GM18867 (cell line): ENCODE results near the gene RGL1.

Experiments used
- ATAC-seq: cut with Tn5 transposase; IDR thresholded peaks from one replicate; pipeline ENCODE4 v1.9.1; 2021; ENCODE audit warnings: mild to moderate bottlenecking, moderate library complexity; ENCODE audit not compliant: unreplicated experiment

The RGL1 gene

GRCh38 chr1:183911285-183911684, 106.4 kb downstream of the RGL1 start:
- ATAC-seq = peak; percentile 71

DNA sequence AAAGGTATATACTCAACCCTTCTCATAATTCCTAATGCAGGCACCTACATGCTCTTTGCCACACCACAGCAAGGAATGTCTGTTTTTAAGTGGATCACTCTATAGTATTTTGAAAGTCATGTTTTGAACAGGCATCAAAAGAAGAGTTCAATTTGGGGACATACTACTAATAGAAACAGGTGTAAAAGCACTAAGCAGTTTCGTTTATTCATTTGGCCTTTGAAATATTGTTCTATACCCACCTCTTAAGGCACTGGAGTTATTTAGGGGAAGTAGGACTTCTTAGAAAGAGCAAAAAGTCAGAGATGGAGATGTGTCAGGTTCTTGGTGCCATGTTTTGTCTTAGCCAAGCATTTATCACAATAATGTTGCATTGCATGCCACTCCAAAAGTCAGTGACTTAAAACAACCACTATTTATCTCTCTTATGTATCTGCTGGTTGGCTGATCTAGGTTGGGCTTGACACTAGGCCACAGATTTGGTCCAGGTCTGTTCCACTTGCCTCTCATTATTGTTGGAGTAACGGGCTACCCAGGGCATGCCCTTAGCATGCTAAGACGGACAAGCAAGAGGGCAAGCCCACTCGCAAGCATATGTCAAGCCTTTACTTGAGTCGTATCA, 107.5 kb downstream of the RGL1 start:
- ATAC-seq = peak; percentile 61

GRCh38 chr1:183913567-183913993, 108.7 kb downstream of the RGL1 start:
- no peak for ATAC-seq

GRCh38 chr1:183914276-183914675, 109.4 kb downstream of the RGL1 start:
- no peak for ATAC-seq

GRCh38 chr1:183914891-183915290, 110.0 kb downstream of the RGL1 start:
- no peak for ATAC-seq

GRCh38 chr1:183915625-183916510, 110.9 kb downstream of the RGL1 start:
- peak; percentile 49 for ATAC-seq

GRCh38 chr1:183916574-183916973, 111.7 kb downstream of the RGL1 start:
- no peak for ATAC-seq

DNA sequence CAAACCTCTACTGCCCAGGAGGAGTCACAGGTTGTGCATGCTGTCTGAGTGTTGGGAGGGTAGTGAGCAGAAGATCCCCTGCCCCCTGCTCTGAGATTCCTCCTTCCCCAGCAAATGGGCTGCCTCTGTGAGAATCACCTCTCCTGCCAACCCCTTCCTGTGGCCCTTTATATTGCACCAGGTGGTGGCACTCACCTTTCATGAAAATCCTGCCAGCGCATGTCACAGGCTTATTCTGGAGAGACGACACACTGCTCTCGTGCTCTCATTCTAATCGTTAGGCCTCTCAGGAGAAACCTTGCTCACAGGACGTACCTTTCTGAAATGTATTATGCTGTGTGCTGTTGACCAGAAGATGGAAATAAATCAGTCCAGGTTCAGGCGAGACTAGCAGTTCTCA, 113.7 kb downstream of the RGL1 start:
- ATAC-seq = no peak

- ATAC-seq = no peak
Observed at GRCh38 chr1:183920651-183921050, 115.7 kb downstream of the RGL1 start.

DNA sequence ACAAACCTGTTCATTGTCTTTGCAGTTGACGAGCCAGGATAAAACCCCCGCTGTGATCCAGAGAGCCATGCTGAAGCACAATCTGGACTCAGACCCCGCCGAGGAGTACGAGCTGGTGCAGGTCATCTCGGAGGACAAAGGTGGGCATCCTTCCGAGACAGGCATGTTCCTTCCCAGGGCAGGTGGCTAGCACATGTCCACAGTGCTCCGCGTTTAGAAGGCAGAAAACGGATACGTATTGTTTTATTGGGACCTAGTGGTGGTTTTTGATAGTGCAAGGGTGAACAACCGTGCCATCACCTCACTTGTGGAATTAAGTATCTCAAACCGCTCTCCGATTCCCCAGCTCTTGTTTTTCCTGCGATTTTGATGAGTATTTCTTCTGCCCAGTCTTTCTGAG, 117.3 kb downstream of the RGL1 start:
- ATAC-seq = no peak

- no peak for ATAC-seq
Observed at GRCh38 chr1:183925947-183926346, 121.0 kb downstream of the RGL1 start.

DNA sequence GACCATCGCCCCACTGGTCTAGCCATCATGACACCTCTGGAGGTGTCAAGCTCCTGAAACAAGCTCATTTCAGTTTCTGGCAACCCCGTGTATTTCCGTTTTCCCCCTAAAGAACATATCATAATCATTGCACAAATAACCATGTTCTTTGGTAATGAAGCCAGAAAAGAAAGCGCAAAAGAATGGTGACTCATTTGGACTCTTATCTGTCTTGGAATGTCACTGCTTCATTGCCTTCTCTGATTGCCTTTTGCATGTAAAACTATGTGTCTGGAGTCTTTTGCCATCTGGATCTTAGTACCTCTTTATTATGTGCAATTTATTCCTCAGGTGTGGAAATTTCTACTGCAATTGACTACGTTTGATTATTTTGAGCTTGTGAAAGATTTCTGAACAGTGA, 122.1 kb downstream of the RGL1 start:
- ATAC-seq = no peak

- no peak for ATAC-seq
Observed at GRCh38 chr1:183931646-183932271, 126.8 kb downstream of the RGL1 start.

GRCh38 chr1:183932412-183932811, 127.5 kb downstream of the RGL1 start:
- ATAC-seq = no peak

GRCh38 chr1:183933528-183934179, 128.7 kb downstream of the RGL1 start:
- ATAC-seq = no peak

GRCh38 chr1:183934314-183934713, 129.4 kb downstream of the RGL1 start:
- no peak for ATAC-seq

- ATAC-seq = no peak
Observed at GRCh38 chr1:183936009-183936408, 131.1 kb downstream of the RGL1 start.

DNA sequence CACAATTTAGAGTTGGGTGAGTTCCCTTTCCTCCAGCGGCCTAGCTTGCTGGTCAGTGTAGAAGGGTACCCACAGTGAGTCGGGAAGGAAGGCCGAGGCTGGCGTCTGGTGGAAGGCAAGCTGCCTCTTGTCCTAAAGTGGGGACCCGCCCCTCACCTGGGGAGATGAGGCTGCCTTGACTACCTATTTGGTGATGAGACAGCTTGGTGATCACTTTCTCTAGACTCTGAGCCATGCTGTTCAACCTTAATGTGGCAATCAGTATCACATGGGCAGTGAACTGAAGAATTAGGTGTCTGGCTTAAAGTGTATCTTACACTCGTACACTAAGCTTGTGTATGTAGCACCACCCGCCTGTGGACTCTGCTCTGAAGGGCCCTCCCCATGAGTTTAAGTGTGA, 131.9 kb downstream of the RGL1 start:
- ATAC-seq = no peak

GRCh38 chr1:183937611-183938010, 132.7 kb downstream of the RGL1 start:
- no peak for ATAC-seq

- ATAC-seq = no peak
Observed at GRCh38 chr1:183941001-183941400, 136.1 kb downstream of the RGL1 start.

DNA sequence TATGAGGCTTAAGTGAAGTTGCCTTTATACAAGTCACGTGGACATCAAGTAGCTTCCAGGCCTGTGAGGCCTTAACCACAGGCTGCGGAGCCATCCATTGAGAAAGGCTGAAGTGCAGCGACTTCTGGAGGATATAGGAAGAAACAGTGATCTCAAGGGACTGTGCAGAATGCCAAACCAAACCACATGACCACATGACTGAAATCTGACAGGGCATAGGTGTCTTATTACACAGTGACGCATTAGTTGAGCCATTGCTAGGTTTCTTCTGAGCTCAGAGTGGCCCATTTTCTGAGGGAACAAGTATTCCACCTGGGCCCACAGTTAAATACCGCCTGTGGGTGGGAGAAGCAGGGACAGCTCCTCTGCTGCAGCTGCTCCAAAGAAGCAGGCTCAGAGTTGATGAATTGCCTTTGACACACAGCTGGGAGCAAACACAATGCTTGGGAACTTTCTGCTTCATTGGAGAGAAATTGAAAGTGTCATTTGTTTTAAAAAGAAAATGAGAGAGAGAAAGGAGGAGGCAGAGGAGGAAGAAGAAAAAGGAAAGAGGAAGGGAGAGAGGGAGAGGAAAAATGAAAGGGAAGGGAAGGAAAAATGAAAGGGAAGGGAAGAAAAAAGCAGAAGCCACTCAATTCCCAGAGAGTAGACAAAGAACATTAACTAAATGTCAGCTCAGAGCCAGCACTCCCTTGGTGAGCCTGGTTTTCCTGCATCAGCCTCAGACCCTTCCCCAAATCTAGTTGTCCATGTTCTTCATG, 138.2 kb downstream of the RGL1 start:
- ATAC-seq = no peak
